H1 (cell line): ENCODE results near the gene MAPK14. TPM values are rescaled to one million over a fixed set of nuclear protein-coding genes. Genes with fewer than 3 reads are reported as not detected.
A peak's percentile ranks its signal among the peaks of the same experiment; 100 is the strongest.

Experiments
- CTCF ChIA-PET: fragments of 300-600 bp; sonication (Branson Sonifier 250); formaldehyde crosslinking; loops from one replicate; lab custom pipeline; 2021; ENCODE audit not compliant: partially characterized antibody; lab: Charles Lee
- POLR2A ChIA-PET: fragments of 300-600 bp; sonication (Branson Sonifier 250); formaldehyde crosslinking; loops from one replicate; lab custom pipeline; 2021; ENCODE audit warnings: inconsistent platforms; ENCODE audit not compliant: partially characterized antibody; lab: Charles Lee
- DNase-seq, 2 experiments: peaks; one replicate each; pipeline versions ENCODE4 v3.0.0 to v3.0.0-alpha.2; 2010 to 2022; ENCODE audit warnings: low spot score in 2 of 2, low read depth in 1 of 2, mixed read lengths in 1 of 2
- FAIRE-seq: peaks from 2 replicates; lab custom pipeline; 2011; peaks lifted over from hg19 to GRCh38; lab: Jason Lieb, UNC
- H2AFZ ChIP-seq: 2 replicates; pipeline ENCODE4 v1.8.1; 2012; ENCODE audit warnings: low read length, inconsistent platforms
- H2AK5ac ChIP-seq: 2 replicates; pipeline ENCODE4 v1.6.1; 2013; ENCODE audit warnings: low read depth, low read length
- H2BK120ac ChIP-seq: replicated peaks from 2 replicates; pipeline ENCODE3; 2013; ENCODE audit warnings: low read depth, low read length, inconsistent platforms
- H2BK12ac ChIP-seq: 2 replicates; pipeline ENCODE4 v1.6.1; 2013; ENCODE audit warnings: low read depth, low read length
- H2BK15ac ChIP-seq: 2 replicates; pipeline ENCODE4 v1.6.1; 2013; ENCODE audit warnings: low read length
- H2BK20ac ChIP-seq: 2 replicates; pipeline ENCODE4 v1.6.1; 2013; ENCODE audit warnings: low read length
- H2BK5ac ChIP-seq: 2 replicates; pipeline ENCODE4 v1.6.1; 2013; ENCODE audit warnings: low read depth, low read length
- H3K14ac ChIP-seq: 2 replicates; pipeline ENCODE4 v1.6.1; 2013; ENCODE audit warnings: inconsistent platforms; ENCODE audit not compliant: insufficient read length
- H3K18ac ChIP-seq: 2 replicates; pipeline ENCODE4 v1.6.1; 2013; ENCODE audit warnings: low read length; ENCODE audit errors: extremely low read depth
- H3K23ac ChIP-seq: 2 replicates; pipeline ENCODE4 v1.6.1; 2013; ENCODE audit warnings: inconsistent platforms; ENCODE audit not compliant: insufficient read length
- H3K23me2 ChIP-seq: 2 replicates; pipeline ENCODE4 v1.6.1; 2013; ENCODE audit warnings: low read depth, low read length
- H3K27ac ChIP-seq: 2 replicates; pipeline ENCODE4 v1.6.1; 2011; ENCODE audit warnings: low read depth, low read length, inconsistent platforms
- H3K27me3 ChIP-seq, 4 experiments: replicated peaks in 1 of 4; 1 replicate in 1 of 4; 2 replicates in 3 of 4; pipeline versions ENCODE4 v1.6.1 to v1.8.1; 2011 to 2013; ENCODE audit warnings: low read length in 3 of 4, mild to moderate bottlenecking in 3 of 4, inconsistent platforms in 2 of 4, mixed read lengths in 2 of 4, moderate library complexity in 1 of 4; ENCODE audit not compliant: control insufficient read depth in 3 of 4, insufficient read depth in 3 of 4; ENCODE audit errors: extremely low read depth in 1 of 4
- H3K36me3 ChIP-seq, 4 experiments: 2 replicates each; pipeline versions ENCODE4 v1.6.1 to v1.8.1; 2011 to 2013; ENCODE audit warnings: mild to moderate bottlenecking in 4 of 4, low read length in 3 of 4, moderate library complexity in 2 of 4, control low read depth in 1 of 4, inconsistent platforms in 1 of 4; ENCODE audit not compliant: insufficient read depth in 4 of 4, control insufficient read depth in 2 of 4
- H3K4ac ChIP-seq: replicated peaks from 2 replicates; pipeline ENCODE3; 2013; ENCODE audit warnings: low read length, low read depth, mixed read lengths, inconsistent platforms; ENCODE audit not compliant: insufficient read length
- H3K4me1 ChIP-seq, 4 experiments: replicated peaks in 1 of 4; 1 replicate in 1 of 4; 2 replicates in 3 of 4; pipeline versions ENCODE4 v1.6.1 to v1.8.1; 2011 to 2013; ENCODE audit warnings: low read length in 3 of 4, inconsistent platforms in 2 of 4, mixed read lengths in 1 of 4; ENCODE audit not compliant: insufficient read depth in 4 of 4, control insufficient read depth in 3 of 4
- H3K4me2 ChIP-seq, 2 experiments: 2 replicates each; pipeline versions ENCODE4 v1.6.1 to v1.8.1; 2011 to 2013; ENCODE audit warnings: low read depth in 2 of 2, low read length in 2 of 2, control low read depth in 1 of 2, inconsistent platforms in 1 of 2, mild to moderate bottlenecking in 1 of 2; ENCODE audit not compliant: insufficient read depth in 1 of 2
- H3K4me3 ChIP-seq, 4 experiments: fragments of 200-600, 300-600 bp in 1 of 4; sonication (generic), shearing (Covaris generic), sonication (Bioruptor Twin) in 1 of 4; 2 replicates each; pipeline versions ENCODE4 v1.5.1 to v1.8.1; 2011 to 2016; ENCODE audit warnings: low read length in 4 of 4, low read depth in 3 of 4, control low read depth in 2 of 4, inconsistent platforms in 2 of 4, mild to moderate bottlenecking in 2 of 4, mixed read lengths in 1 of 4, moderate library complexity in 1 of 4; ENCODE audit not compliant: insufficient read depth in 2 of 4; ENCODE audit errors: extremely low read depth in 1 of 4
- H3K56ac ChIP-seq: replicated peaks from 2 replicates; pipeline ENCODE3; 2013; ENCODE audit warnings: low read depth, mild to moderate bottlenecking, mixed read lengths, low read length, inconsistent platforms; ENCODE audit not compliant: insufficient read length
- H3K79me1 ChIP-seq: 2 replicates; pipeline ENCODE4 v1.6.1; 2013; ENCODE audit warnings: low read depth, low read length, control low read depth
- H3K79me2 ChIP-seq, 2 experiments: 2 replicates each; pipeline versions ENCODE4 v1.6.1 to v1.8.1; 2012 to 2013; ENCODE audit warnings: low read length in 2 of 2, mild to moderate bottlenecking in 2 of 2, inconsistent platforms in 1 of 2; ENCODE audit not compliant: insufficient read depth in 2 of 2, control insufficient read depth in 1 of 2
- H3K9ac ChIP-seq, 4 experiments: replicated peaks in 1 of 4; 1 replicate in 1 of 4; 2 replicates in 3 of 4; pipeline versions ENCODE4 v1.6.1 to v1.8.1; 2011 to 2013; ENCODE audit warnings: low read depth in 3 of 4, low read length in 3 of 4, control low read depth in 2 of 4, mild to moderate bottlenecking in 2 of 4, moderate library complexity in 2 of 4, inconsistent platforms in 1 of 4; ENCODE audit errors: extremely low read depth in 1 of 4
- H3K9me3 ChIP-seq, 2 experiments: 2 replicates each; pipeline versions ENCODE4 v1.6.1 to v1.8.1; 2012 to 2013; ENCODE audit warnings: mild to moderate bottlenecking in 2 of 2, moderate library complexity in 2 of 2, control low read depth in 1 of 2, inconsistent platforms in 1 of 2, low read depth in 1 of 2, low read length in 1 of 2, mixed read lengths in 1 of 2; ENCODE audit not compliant: insufficient read depth in 2 of 2
- H4K20me1 ChIP-seq, 2 experiments: replicated peaks in 1 of 2; 2 replicates each; pipeline versions ENCODE3 to v1.8.1; 2011 to 2013; ENCODE audit warnings: inconsistent platforms in 2 of 2, low read length in 2 of 2, mild to moderate bottlenecking in 1 of 2; ENCODE audit not compliant: insufficient read depth in 2 of 2, control insufficient read depth in 1 of 2
- H4K5ac ChIP-seq: 2 replicates; pipeline ENCODE4 v1.6.1; 2013; ENCODE audit warnings: low read length, low read depth, mixed read lengths, inconsistent platforms; ENCODE audit not compliant: insufficient read length
- H4K8ac ChIP-seq: 2 replicates; pipeline ENCODE4 v1.8.0; 2013; ENCODE audit warnings: mild to moderate bottlenecking, moderate library complexity, low read length, inconsistent platforms; ENCODE audit not compliant: insufficient read depth; ENCODE audit errors: extremely low read depth
- H4K91ac ChIP-seq: replicated peaks from 2 replicates; pipeline ENCODE3; 2013; ENCODE audit warnings: low read length, mixed read lengths, inconsistent platforms; ENCODE audit not compliant: insufficient read length
- BCL11A ChIP-seq, 2 experiments: IDR thresholded peaks; one replicate each; pipeline ENCODE4 v1.6.1; 2011; ENCODE audit warnings: low read depth in 2 of 2, low read length in 2 of 2, mild to moderate bottlenecking in 2 of 2
- CHD1 ChIP-seq: IDR thresholded peaks from 2 replicates; pipeline ENCODE4 v1.6.1; 2012; ENCODE audit warnings: low read depth, low read length, improper control_type of control experiment
- CREB1 ChIP-seq: IDR thresholded peaks from 2 replicates; pipeline ENCODE4 v1.6.1; 2012; ENCODE audit warnings: inconsistent platforms
- KDM4A ChIP-seq: IDR thresholded peaks from one replicate; pipeline ENCODE4 v1.7.1; 2012; ENCODE audit warnings: low read depth, mild to moderate bottlenecking, moderate library complexity, low read length, inconsistent platforms; ENCODE audit not compliant: severe bottlenecking
- POLR2A ChIP-seq, 2 experiments: IDR thresholded peaks; 1 replicate in 1 of 2; 2 replicates in 1 of 2; pipeline ENCODE4 v1.6.1; 2011; ENCODE audit warnings: low read depth in 2 of 2, low read length in 2 of 2, mild to moderate bottlenecking in 2 of 2; ENCODE audit errors: control extremely low read depth in 1 of 2
- RAD21 ChIP-seq, 2 experiments: IDR thresholded peaks in 1 of 2; conservative IDR thresholded peaks in 1 of 2; 2 replicates each; pipeline ENCODE4 v1.6.1; 2011; ENCODE audit warnings: low read depth in 2 of 2, low read length in 2 of 2, improper control_type of control experiment in 1 of 2, inconsistent platforms in 1 of 2, mild to moderate bottlenecking in 1 of 2, moderate library complexity in 1 of 2
- SRF ChIP-seq: IDR thresholded peaks from 2 replicates; pipeline ENCODE4 v1.6.1; 2011; ENCODE audit warnings: mild to moderate bottlenecking, low read depth, low read length, moderate library complexity
- YY1 ChIP-seq: IDR thresholded peaks from 2 replicates; pipeline ENCODE4 v1.6.1; 2011; ENCODE audit warnings: low read depth, mild to moderate bottlenecking, low read length
- WGBS, 2 experiments: shearing (Covaris generic) in 1 of 2; methylation state at CpG; one replicate each; pipeline versions ENCODE4 v1.1.6 to v1.1.7; 2013 to 2015; ENCODE audit warnings: low lambda C conversion rate in 2 of 2, mixed read lengths in 2 of 2, inconsistent platforms in 1 of 2, low coverage in 1 of 2, missing lambda C conversion rate in 1 of 2; ENCODE audit not compliant: insufficient replicate concordance in 2 of 2, insufficient coverage in 1 of 2, insufficient read length in 1 of 2; ENCODE audit errors: extremely low coverage in 1 of 2, missing lambda C conversion rate in 1 of 2; 5-methylcytosine and 5-hydroxymethylcytosine counted together
- long read RNA-seq, 2 experiments: library from RNA in 1 of 2; library from capped mRNA in 1 of 2; stranded (forward); transcript quantifications; one replicate each; pipeline ENCODE4 v2.0.0, GENCODE V29; 2021; ENCODE audit warnings: inconsistent platforms in 1 of 2
- polyA minus RNA-seq, 3 experiments: library from RNA; depleted of rRNA, polyadenylated mRNA; stranded (reverse); fragments of >200 nt; gene quantifications; 1 replicate in 2 of 3; 2 replicates in 1 of 3; pipeline ENCODE4 v1.2.3, GENCODE V29; 2011
- polyA plus RNA-seq, 7 experiments: library from polyadenylated mRNA; depleted of rRNA in 3 of 7; stranded (reverse) in 5 of 7; unstranded in 2 of 7; fragments of >200 nt in 5 of 7; fragments of 200-250 nt in 2 of 7; gene quantifications; 1 replicate in 5 of 7; 2 replicates in 1 of 7; 4 replicates in 1 of 7; pipeline versions ENCODE4 v1.2.1 to v1.2.3, GENCODE V29; 2011 to 2013; ENCODE audit warnings: missing spikeins in 2 of 7, mixed read lengths in 2 of 7
- total RNA-seq: library from RNA; stranded (reverse); fragmentation: NEBNext Ultra II Directional; extraction: Animal tissue kit (Norgen Biotek cat#: 25700); gene quantifications from 2 replicates; pipeline ENCODE4 v1.2.1, GENCODE V29; 2021

Gene MAPK14
- total RNA-seq (33.2 and 39.3 TPM in 2 replicates), polyA plus RNA-seq (2011; rRNA removed) (15.9 and 18.1 TPM in 2 replicates), polyA minus RNA-seq (2011; rRNA and poly(A)+ RNA removed) (49.4 and 84.0 TPM in 2 replicates)
- polyA plus RNA-seq (2011; cell fraction: cytosol; rRNA removed), result 20.6 TPM
- 18.1 TPM for polyA plus RNA-seq (2011; cell fraction: nucleus; rRNA removed)
- polyA plus RNA-seq (2012, experiment 1 of 2), result 20.5 to 29.3 TPM (median 23.2 TPM) in 4 replicates
- 5.6 TPM for polyA plus RNA-seq (2012, experiment 2 of 2)
- polyA plus RNA-seq (2013, experiment 1 of 2), result 14.8 TPM
- polyA plus RNA-seq (2013, experiment 2 of 2), result 14.9 TPM
- 31.4 TPM for polyA minus RNA-seq (2011; cell fraction: cytosol; rRNA and poly(A)+ RNA removed)
- polyA minus RNA-seq (2011; cell fraction: nucleus; rRNA and poly(A)+ RNA removed), result 59.9 TPM
- long read RNA-seq, experiment 1, full-length matches to known transcripts, result 8 of 46 reads
- long read RNA-seq, experiment 1, partial matches to known transcripts, result 8 of 46 reads
- long read RNA-seq, experiment 1, other reads (novel, unspliced or antisense), result 30 of 46 reads
- long read RNA-seq, experiment 2, partial matches to known transcripts, result 2 of 3 reads
- long read RNA-seq, experiment 2, other reads (novel, unspliced or antisense), result 1 of 3 reads

DNA sequence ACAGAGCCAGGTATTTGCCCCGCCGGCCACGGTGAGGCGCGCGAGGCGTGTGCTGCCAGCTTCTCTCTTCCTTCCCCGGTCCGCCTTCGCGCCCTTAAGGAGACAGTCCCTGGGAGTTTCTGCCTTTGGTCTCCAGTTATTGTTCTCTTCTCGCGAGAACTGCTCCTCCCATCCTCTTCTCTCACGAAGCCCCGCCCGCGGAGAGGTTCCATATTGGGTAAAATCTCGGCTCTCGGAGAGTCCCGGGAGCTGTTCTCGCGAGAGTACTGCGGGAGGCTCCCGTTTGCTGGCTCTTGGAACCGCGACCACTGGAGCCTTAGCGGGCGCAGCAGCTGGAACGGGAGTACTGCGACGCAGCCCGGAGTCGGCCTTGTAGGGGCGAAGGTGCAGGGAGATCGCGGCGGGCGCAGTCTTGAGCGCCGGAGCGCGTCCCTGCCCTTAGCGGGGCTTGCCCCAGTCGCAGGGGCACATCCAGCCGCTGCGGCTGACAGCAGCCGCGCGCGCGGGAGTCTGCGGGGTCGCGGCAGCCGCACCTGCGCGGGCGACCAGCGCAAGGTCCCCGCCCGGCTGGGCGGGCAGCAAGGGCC is at the start of gene MAPK14:
TSS of gene MAPK14 (plus strand) at position 308 of the 587 bp plus-strand sequence. CDS start 350 bp downstream, outside the sequence.
- Histone ChIP-seq H2BK5ac (peak within 1 kb of the TSS; percentile 44; the same call in 1 of the 2 replicates), H4K91ac (peak within 1 kb of the TSS; percentile 75), H3K4me1 (peaks cover 0 to 19% (median 13%) of the 10 kb centered on the region in 4 experiments; a peak in 5 of 7 replicates), H3K4me3 (peak within 1 kb of the TSS; percentile 91 to 95 (median 93)), H3K4ac (peak within 1 kb of the TSS; percentile 57), H3K36me3 (no peaks in the 10 kb centered on the region), H2BK20ac (no peak within 1 kb of the TSS), H4K5ac (peak within 1 kb of the TSS; percentile 52), H2BK15ac (no peak within 1 kb of the TSS), H4K8ac (peak within 1 kb of the TSS; percentile 93), H3K9ac (peak within 1 kb of the TSS; percentile 80 to 92 (median 86)), H2BK12ac (no peak within 1 kb of the TSS; the same call in 1 of the 2 replicates), H3K56ac (peak within 1 kb of the TSS; percentile 17), H3K23me2 (peaks cover 15% of the 10 kb centered on the region), H2AFZ (no peak within 1 kb of the TSS; the same call in 1 of the 2 replicates), H3K4me2 (peak within 1 kb of the TSS; percentile 77 to 93), H3K27me3 (no peaks in the 10 kb centered on the region), H3K9me3 (no peaks in the 10 kb centered on the region), H3K79me2 (peaks cover 0 to 45% of the 10 kb centered on the region in 2 experiments; a peak in 3 of 4 replicates), H3K79me1 (peaks cover 4% of the 10 kb centered on the region), H2BK120ac (peak within 1 kb of the TSS; percentile 21), H3K27ac (peak within 1 kb of the TSS; percentile 67; the same call in 1 of the 2 replicates), H4K20me1 (peaks cover 0 to 4% of the 10 kb centered on the region in 2 experiments), H2AK5ac (no peak within 1 kb of the TSS), H3K14ac (no peak within 1 kb of the TSS), H3K18ac (peak within 1 kb of the TSS; percentile 92; the same call in 1 of the 2 replicates), H3K23ac (peak within 1 kb of the TSS; percentile 1)
- DNase-seq, result peak; percentile 97 to 98
- peak; percentile 78 for FAIRE-seq
- CTCF ChIA-PET, result interaction anchor here (0.7 to 6.1 kb wide), 11 partner anchors 10 to 112 kb away, joined by 3 to 57 read pairs (median 4); no protein-coding TSS in a partner anchor
- WGBS, 2 experiments, result 1% methylated on average over 45 of the region's 62 CpGs; no CpG with 5 or more reads in 1 of the 2 experiments
- POLR2A ChIA-PET, result interaction anchor here (0.6 to 2.4 kb wide), 24 partner anchors 9 to 530 kb away, joined by 3 to 13 read pairs (median 4); partner anchors contain the start of genes BRPF3 and SRPK1
- TF ChIP-seq YY1 (0 out of 2 replicates have a peak, but pooled peaks have one; percentile 15), CHD1 (no peak), CREB1 (peak; percentile 4; the same call in 1 of the 2 replicates), KDM4A (peak; percentile 97), RAD21 (IDR thresholded peaks at IDR 0.05 in 1 of 2, conservative IDR thresholded peaks at IDR 0.05 in 1 of 2; ENCODE audit: low read depth in 2 of 2, low read length in 2 of 2) (peak; percentile 79 to 81), BCL11A (IDR thresholded peaks at IDR 0.05; ENCODE audit: low read depth in 2 of 2, low read length in 2 of 2) (no peak), SRF (peak; percentile 75; the same call in 1 of the 2 replicates), POLR2A (IDR thresholded peaks at IDR 0.05; ENCODE audit: control extremely low read depth in 1 of 2, low read depth in 2 of 2, low read length in 2 of 2) (peak; percentile 89 to 94)
